NCI-H187 (cell line): ENCODE results near the gene TMPRSS13.
"Not testable (repeated sequence)": the region's sequence is repeated elsewhere in the genome, so short reads cannot be mapped to it uniquely, and the experiment has no call there.

Experiments used
- DNase-seq, 2 experiments: peaks; one replicate each; lab custom pipeline; 2025; lab: John Stamatoyannopoulos, UW

The TMPRSS13 gene

GRCh38 chr11:117930668-117931330, 1.6 kb upstream of the TMPRSS13 start:
- DNase-seq: no peak

DNA sequence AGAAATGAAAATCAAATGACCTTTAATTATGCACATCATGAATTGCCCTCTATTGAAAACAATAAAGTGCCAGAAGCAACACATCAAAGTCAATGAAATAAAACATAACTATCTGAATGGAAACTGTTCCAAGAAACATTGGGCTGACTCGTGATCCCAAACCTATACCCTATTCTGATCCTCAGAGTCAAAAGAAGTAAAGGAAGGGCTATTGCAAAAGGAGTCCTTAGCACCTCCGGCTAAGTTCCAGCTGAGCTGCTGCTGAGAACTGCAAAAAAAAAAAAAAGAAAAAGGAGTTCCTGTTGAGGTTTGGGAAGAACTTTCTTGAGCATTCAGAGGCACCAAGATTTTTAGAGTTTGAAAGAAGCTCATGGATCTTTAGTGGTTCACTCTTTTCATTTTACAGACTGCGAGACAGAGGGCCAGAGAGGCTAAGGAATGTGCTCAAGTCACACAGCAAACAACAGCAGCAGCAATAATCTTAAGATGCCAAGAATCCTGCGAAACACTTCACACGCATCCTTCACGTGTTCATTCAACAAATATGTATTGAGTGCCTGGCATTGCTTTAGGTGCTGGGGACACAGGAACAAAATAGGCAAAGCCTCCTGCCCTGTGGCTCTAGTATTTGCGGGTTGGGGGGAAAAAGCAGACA, 841 bp upstream of the TMPRSS13 start:
- DNase-seq: no peak

DNA sequence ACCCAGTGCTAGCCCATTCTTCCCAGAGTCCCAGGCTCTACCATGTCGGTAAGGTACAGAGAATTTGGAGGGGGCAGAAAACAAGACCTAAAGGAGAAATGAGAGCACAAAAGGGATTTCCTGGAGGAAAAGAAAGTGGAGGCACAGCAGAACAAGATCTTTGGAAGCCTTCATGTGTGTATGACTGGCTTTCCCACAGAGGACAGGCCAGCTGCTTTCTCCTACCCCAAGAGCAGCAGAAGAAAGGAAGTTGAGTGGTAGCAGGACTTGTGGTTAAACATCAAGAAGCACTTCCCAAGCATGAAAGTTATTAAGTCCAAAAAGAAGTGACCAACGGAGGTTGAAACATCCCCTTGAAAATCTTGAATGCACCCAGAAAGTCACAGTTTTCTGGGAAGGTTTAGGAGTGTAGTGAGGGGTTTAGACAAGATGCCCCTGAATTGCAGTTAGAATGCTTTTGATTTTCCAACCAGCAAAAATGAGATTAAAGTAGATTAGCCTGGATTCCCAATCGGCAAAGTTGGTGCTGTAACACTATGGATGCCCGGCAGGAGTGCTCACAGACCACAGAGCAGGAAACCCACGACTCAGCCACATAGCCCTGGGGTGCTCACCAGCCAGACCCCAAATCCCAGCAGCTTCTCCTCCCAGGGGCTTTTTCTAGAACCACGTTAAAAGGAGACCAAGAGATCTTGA, 608 bp downstream of the TMPRSS13 start:
- no peak for DNase-seq

- DNase-seq: no peak
Observed at GRCh38 chr11:117927926-117928325, 1.3 kb downstream of the TMPRSS13 start.

GRCh38 chr11:117926166-117926565, 3.0 kb downstream of the TMPRSS13 start:
- DNase-seq: not testable (repeated sequence)

- no peak for DNase-seq
Observed at GRCh38 chr11:117925198-117925925, 3.8 kb downstream of the TMPRSS13 start.

DNA sequence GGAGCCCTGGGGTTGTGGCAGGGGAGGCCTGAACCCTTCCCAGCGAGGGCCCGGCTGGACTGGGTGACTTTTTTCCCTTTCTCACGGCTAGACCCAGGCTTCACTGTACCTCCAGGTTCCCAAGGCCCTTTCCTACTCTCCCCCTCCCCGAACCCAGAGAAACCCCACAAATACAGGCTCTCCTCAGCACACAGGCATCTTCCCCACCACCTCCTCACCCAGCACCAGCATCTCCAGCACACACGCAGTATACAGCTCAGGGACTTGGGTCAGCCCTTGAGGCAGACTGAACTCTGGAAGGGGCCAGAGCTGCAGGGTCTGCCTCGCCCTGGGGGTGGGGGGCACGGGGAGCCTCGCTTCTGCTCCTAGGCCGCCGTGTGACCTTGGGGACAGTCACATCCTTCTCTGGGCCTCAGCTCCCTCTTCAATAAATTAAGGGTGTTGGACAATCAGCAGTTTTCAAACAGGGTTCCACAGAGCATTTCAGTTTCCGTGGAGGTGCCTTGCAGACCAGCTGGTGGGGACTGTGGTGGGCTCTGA, 4.5 kb downstream of the TMPRSS13 start:
- no peak for DNase-seq

- no peak for DNase-seq
Observed at GRCh38 chr11:117923773-117924172, 5.4 kb downstream of the TMPRSS13 start.

DNA sequence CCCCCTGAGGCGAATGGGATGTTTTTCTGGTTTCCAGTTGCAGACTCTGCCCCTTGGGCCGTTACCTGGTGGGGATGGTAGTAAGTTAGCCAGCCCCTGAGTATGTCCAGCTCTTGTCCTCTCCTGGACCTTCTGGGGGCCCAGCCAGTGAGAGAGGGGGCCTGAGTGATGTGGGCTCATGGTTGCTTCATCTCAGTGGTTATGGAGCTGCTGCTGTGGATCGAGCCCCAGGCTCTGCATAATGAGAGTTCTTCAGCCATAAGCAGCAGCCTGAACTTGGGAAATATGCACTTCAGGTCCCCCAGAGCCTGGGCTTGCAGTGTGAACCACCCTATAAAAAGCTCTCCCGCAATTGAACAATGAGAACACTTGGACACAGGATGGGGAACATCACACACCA, 5.9 kb downstream of the TMPRSS13 start:
- no peak for DNase-seq

DNA sequence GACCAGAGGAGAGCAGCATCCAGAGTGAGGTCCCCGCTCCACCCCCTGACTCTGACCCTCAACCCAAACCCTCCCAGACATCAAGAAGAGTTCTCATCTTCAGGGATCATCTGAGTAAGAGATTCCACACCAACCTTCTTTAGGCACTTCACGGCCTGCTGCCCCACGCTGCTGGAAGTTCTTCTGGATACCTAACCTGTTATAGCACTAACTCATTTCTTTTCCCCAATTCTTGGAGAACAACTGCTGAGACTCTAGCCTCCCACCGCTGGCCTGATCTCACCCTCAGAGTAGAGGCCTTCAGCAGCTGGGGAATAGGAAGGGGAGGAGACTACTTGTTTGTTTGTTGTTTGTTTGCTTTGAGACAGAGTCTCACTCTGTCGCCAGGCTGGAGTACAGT, 7.3 kb downstream of the TMPRSS13 start:
- no peak for DNase-seq

DNA sequence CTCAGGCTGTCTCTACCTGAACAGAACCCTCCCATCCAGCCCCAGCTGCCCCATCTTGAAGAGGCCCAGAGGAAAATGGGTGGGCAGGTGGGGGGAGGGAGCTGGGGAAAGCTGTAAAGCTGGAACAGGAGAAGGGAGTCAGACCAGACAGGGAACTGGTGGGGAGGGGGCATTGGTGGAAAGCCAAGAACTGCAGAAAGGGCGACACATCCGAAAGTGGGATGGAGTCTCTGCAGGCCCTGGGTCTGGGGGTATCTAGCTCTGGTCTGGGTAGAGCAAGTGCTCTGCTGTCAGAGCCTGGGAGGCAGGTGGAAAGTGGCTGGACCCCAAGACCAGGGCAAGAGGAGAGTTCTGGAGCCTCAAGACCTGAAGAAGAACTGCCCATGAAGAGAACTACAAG, 7.7 kb downstream of the TMPRSS13 start:
- no peak for DNase-seq

GRCh38 chr11:117919781-117920221, 9.4 kb downstream of the TMPRSS13 start:
- no peak for DNase-seq

DNA sequence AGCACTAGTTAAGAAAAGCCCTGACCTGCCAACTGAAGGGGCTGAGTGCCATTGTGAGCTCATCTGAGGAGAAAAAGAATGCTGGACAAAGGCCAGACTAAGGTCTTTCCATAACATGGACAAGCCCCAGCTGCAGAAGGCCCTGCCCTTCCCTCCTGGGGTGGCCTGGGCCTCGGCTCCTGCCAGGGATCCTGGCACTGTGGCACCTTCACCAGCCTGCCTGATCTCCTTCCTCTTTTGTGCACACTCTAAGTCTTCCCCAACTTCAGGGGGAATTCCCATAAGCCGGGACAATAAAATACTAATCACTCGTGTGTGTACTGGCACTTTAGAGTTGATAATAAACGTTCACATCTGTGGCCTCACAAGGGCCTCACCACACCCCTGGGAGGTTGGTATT, 9.9 kb downstream of the TMPRSS13 start:
- no peak for DNase-seq

GRCh38 chr11:117918366-117919255, 10.6 kb downstream of the TMPRSS13 start:
- no peak for DNase-seq

GRCh38 chr11:117917591-117918151, 11.5 kb downstream of the TMPRSS13 start:
- DNase-seq: no peak

- no peak for DNase-seq
Observed at GRCh38 chr11:117916956-117917355, 12.2 kb downstream of the TMPRSS13 start.

- DNase-seq: no peak
Observed at GRCh38 chr11:117915672-117916235, 13.4 kb downstream of the TMPRSS13 start.

GRCh38 chr11:117914991-117915618, 14.1 kb downstream of the TMPRSS13 start:
- DNase-seq: no peak

DNA sequence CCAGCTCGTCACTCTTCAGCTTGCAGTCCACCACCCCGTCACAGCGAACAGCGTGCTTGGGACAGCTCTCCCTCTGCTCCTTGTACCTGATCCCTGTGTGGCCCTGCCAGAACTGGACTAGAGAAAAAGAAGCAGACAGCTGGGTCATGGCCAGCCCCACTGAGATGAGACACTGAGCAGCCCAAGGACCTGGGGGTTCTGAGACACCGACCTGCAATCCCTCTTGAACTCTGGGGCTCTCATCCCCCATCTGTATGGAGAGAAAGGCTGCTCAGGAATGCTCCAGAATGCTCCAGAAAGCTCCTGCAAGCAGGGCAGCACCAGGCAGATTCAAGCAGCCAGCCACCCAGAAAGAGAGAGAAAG, 14.8 kb downstream of the TMPRSS13 start:
- DNase-seq: no peak

GRCh38 chr11:117913736-117914397, 15.3 kb downstream of the TMPRSS13 start:
- DNase-seq: no peak
